AG04449 (cell line): ENCODE measurements around the gene ZNF436.
"Not testable (repeated sequence)": the region's sequence is repeated elsewhere in the genome, so short reads cannot be mapped to it uniquely, and the experiment has no call there.

ENCODE experiments used
- CTCF ChIA-PET: fragments of 350-600 bp; formaldehyde crosslinking; extraction: SDS; loops from one replicate; lab custom pipeline; 2021; ENCODE audit warnings: antibody characterized with exemption; lab: Yijun Ruan, JAX
- POLR2A ChIA-PET: fragments of 400-600, 350-600 bp; formaldehyde crosslinking; extraction: SDS; loops from one replicate; lab custom pipeline; 2020; ENCODE audit warnings: antibody characterized with exemption, inconsistent platforms; lab: Yijun Ruan, JAX
- DNase-seq: peaks from one replicate; pipeline ENCODE4 v3.0.0-alpha.2; 2010; ENCODE audit warnings: low read depth, low spot score
- H3K4me3 ChIP-seq: 2 replicates; pipeline ENCODE4 v1.5.1; 2011; ENCODE audit warnings: low read depth, mild to moderate bottlenecking, control low read depth, low read length
- CTCF ChIP-seq: IDR thresholded peaks from one replicate; pipeline ENCODE4 v1.5.1; 2011; ENCODE audit warnings: mild to moderate bottlenecking, moderate library complexity, low read length, control low read depth, inconsistent platforms; ENCODE audit not compliant: insufficient read depth; ENCODE audit errors: missing control alignments

The ZNF436 gene

GRCh38 chr1:23383577-23384311, 14.1 kb upstream of the ZNF436 start:
- CTCF ChIA-PET, result interaction anchor here (0.7 to 1.0 kb wide), 3 partner anchors 11 to 30 kb away, joined by 3 to 5 read pairs (median 4); no protein-coding TSS in a partner anchor
- no peak for TF ChIP-seq CTCF

GRCh38 chr1:23381233-23381885, 11.7 kb upstream of the ZNF436 start:
- CTCF ChIA-PET, result interaction anchor here (1.5 to 1.7 kb wide), 2 partner anchors 11 to 24 kb away, joined by 5 to 6 read pairs; partner anchors contain the start of gene ZNF436
- POLR2A ChIA-PET, result no interaction called here
- H3K4me3 ChIP-seq, result no peak overlapping the region
- TF ChIP-seq CTCF, result no peak
- DNase-seq, result no peak

More at GRCh38 chr1:23383577-23384311, 14.1 kb upstream of the ZNF436 start:
- POLR2A ChIA-PET, result no interaction called here
- DNase-seq, result no peak
- H3K4me3 ChIP-seq, result no peak overlapping the region

- CTCF ChIA-PET, result interaction anchor here (1.5 kb wide), 2 partner anchors 11 to 23 kb away, joined by 5 read pairs; partner anchors contain the start of gene ZNF436
- DNase-seq, result no peak
- POLR2A ChIA-PET, result no interaction called here
- no peak overlapping the region for H3K4me3 ChIP-seq
- no peak for TF ChIP-seq CTCF
Observed at GRCh38 chr1:23380719-23381118, 11.1 kb upstream of the ZNF436 start.

- H3K4me3 ChIP-seq, POLR2A ChIA-PET, DNase-seq: not testable (repeated sequence)
- CTCF ChIA-PET, result interaction anchor here (1.5 kb wide), 1 partner anchor 24 kb away, joined by 5 read pairs; no protein-coding TSS in a partner anchor
Observed at GRCh38 chr1:23380236-23380635, 10.6 kb upstream of the ZNF436 start.

GRCh38 chr1:23376890-23377811, 7.5 kb upstream of the ZNF436 start:
- ChIA-PET POLR2A (interaction anchor here (0.7 to 1.2 kb wide), 2 partner anchors 9 to 33 kb away, joined by 3 to 4 read pairs; partner anchors contain the start of gene HNRNPR), CTCF (interaction anchor here (0.8 kb wide), 1 partner anchor 27 kb away, joined by 7 read pairs; no protein-coding TSS in a partner anchor)
- peak; percentile 21 for DNase-seq
- no peak overlapping the region for H3K4me3 ChIP-seq
- TF ChIP-seq CTCF, result no peak

GRCh38 chr1:23374079-23374735, 4.6 kb upstream of the ZNF436 start:
- H3K4me3 ChIP-seq, DNase-seq, POLR2A ChIA-PET: not testable (repeated sequence)
- CTCF ChIA-PET, result interaction anchor here (1.0 to 1.5 kb wide), 2 partner anchors 29 to 75 kb away, joined by 3 to 5 read pairs; no protein-coding TSS in a partner anchor
